GM12878 (cell line): ENCODE data around the gene DOCK7.

Experiments used
- BCL11A ChIP-seq: IDR thresholded peaks from 2 replicates; pipeline ENCODE4 v1.6.1; 2011; ENCODE audit warnings: low read depth, low read length
- BRCA1 ChIP-seq: IDR thresholded peaks from 2 replicates; pipeline ENCODE4 v1.6.1; 2011; ENCODE audit warnings: low read depth, low read length, improper control_type of control experiment
- LARP7 ChIP-seq: fragments of 450-650 bp; IDR thresholded peaks from 2 replicates; pipeline ENCODE4 v1.6.1; 2017; ENCODE audit warnings: mild to moderate bottlenecking
- POLR2AphosphoS5 ChIP-seq: IDR thresholded peaks from 2 replicates; pipeline ENCODE4 v1.6.1; 2011; ENCODE audit warnings: mild to moderate bottlenecking, low read length, inconsistent platforms
- POU2F2 ChIP-seq: IDR thresholded peaks from 3 replicates; pipeline ENCODE4 v1.6.1; 2011; ENCODE audit warnings: low read depth, mild to moderate bottlenecking, low read length, borderline replicate concordance
- RFX5 ChIP-seq: IDR thresholded peaks from 2 replicates; pipeline ENCODE4 v1.6.1; 2011; ENCODE audit warnings: low read depth, low read length, improper control_type of control experiment
- SPI1 ChIP-seq: IDR thresholded peaks from 2 replicates; pipeline ENCODE4 v1.6.1; 2011; ENCODE audit warnings: low read depth, mild to moderate bottlenecking, low read length, moderate library complexity, borderline replicate concordance; ENCODE audit not compliant: insufficient read depth
- YY1 ChIP-seq: IDR thresholded peaks from 2 replicates; pipeline ENCODE4 v1.6.1; 2011; ENCODE audit warnings: low read depth, mild to moderate bottlenecking, low read length
- ZNF24 ChIP-seq: fragments of 450-650 bp; IDR thresholded peaks from 2 replicates; pipeline ENCODE4 v1.6.1; 2017; ENCODE audit warnings: antibody characterized with exemption, mild to moderate bottlenecking
- ZZZ3 ChIP-seq: IDR thresholded peaks from 2 replicates; pipeline ENCODE4 v1.6.1; 2011; ENCODE audit warnings: low read depth; ENCODE audit not compliant: control insufficient read depth, insufficient read length
- TF ChIP-seq, protein P1 (sequence below), 3 experiments: IDR thresholded peaks in 2 of 3; conservative IDR thresholded peaks in 1 of 3; 2 replicates each; pipeline ENCODE4 v1.5.1; 2011; ENCODE audit warnings: low read depth in 3 of 3, low read length in 3 of 3, mild to moderate bottlenecking in 3 of 3, control low read depth in 2 of 3, moderate library complexity in 2 of 3, inconsistent platforms in 1 of 3, mixed read lengths in 1 of 3; ENCODE audit not compliant: control insufficient read depth in 2 of 3, insufficient read depth in 1 of 3; ENCODE audit errors: extremely low read depth in 1 of 3
- TF ChIP-seq, protein P2 (sequence below): IDR thresholded peaks from 2 replicates; pipeline ENCODE4 v1.6.1; 2012; ENCODE audit warnings: low read depth, low read length, improper control_type of control experiment

DNA sequence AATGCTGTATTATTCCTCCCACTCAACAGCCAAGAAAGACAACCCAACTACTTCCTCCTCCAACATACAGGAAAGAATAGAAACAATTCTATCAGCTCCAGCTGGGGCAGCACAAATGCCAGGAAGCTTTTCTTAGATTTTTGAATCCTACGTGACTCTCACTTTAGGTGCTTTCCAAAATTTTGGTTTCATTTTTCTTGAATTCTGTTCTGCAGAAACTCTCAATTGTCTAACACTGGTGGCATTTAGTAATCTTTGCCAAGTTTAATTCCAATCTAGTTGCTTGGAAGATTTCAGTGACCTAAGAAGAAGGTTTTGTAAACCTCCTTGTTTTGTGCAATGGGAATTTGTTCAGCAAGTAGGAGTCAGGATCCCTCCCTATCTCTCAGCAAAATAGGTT, 37.1 kb upstream of the DOCK7 start:
- TF ChIP-seq YY1 = no peak
- no peak for TF ChIP-seq SPI1
- TF ChIP-seq POLR2AphosphoS5 = no peak
- TF ChIP-seq, protein P1, sequence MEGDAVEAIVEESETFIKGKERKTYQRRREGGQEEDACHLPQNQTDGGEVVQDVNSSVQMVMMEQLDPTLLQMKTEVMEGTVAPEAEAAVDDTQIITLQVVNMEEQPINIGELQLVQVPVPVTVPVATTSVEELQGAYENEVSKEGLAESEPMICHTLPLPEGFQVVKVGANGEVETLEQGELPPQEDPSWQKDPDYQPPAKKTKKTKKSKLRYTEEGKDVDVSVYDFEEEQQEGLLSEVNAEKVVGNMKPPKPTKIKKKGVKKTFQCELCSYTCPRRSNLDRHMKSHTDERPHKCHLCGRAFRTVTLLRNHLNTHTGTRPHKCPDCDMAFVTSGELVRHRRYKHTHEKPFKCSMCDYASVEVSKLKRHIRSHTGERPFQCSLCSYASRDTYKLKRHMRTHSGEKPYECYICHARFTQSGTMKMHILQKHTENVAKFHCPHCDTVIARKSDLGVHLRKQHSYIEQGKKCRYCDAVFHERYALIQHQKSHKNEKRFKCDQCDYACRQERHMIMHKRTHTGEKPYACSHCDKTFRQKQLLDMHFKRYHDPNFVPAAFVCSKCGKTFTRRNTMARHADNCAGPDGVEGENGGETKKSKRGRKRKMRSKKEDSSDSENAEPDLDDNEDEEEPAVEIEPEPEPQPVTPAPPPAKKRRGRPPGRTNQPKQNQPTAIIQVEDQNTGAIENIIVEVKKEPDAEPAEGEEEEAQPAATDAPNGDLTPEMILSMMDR (IDR thresholded peaks at IDR 0.05 in 2 of 3, conservative IDR thresholded peaks at IDR 0.05 in 1 of 3; ENCODE audit: control insufficient read depth in 2 of 3, extremely low read depth in 1 of 3, insufficient read depth in 1 of 3, low read depth in 3 of 3, low read length in 3 of 3) = no peak
- TF ChIP-seq LARP7 = no peak
- no peak for TF ChIP-seq RFX5
- TF ChIP-seq ZZZ3 = no peak
- TF ChIP-seq BCL11A = no peak
- TF ChIP-seq BRCA1 = no peak
- TF ChIP-seq POU2F2 = no peak
- TF ChIP-seq, protein P2, sequence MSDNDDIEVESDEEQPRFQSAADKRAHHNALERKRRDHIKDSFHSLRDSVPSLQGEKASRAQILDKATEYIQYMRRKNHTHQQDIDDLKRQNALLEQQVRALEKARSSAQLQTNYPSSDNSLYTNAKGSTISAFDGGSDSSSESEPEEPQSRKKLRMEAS = no peak
- no peak for TF ChIP-seq ZNF24
